Measurements from ENCODE around the gene FAM210B.
A peak's percentile ranks its signal among the peaks of the same experiment; 100 is the strongest.
"Not testable (repeated sequence)": the region's sequence is repeated elsewhere in the genome, so short reads cannot be mapped to it uniquely, and the experiment has no call there.

Gene FAM210B

DNA sequence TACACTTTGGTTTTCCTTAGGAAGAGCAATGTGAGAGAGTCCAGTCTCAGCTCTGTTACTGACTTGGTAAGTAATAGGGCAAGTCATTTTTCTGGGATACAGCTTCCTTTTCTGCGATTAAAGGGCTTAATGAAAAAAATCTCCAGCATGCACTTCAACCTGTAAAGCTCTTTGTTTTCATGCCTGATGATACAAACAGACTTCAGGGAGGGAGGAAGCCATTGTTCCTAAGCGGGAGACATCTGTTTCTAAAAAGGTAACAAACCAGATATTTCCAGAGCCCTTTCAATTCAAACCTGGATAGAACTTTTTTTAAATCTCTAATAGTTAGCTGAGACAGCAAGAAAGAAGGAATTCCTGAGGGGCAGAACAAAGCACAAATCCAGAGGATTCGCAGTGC lies 48.1 kb downstream of the FAM210B start:
- H3K27ac ChIP-seq = no peak overlapping the region
- H3K27me3 ChIP-seq = no peaks in the 10 kb centered on the region
- H4K20me1 ChIP-seq = peaks cover 62% of the 10 kb centered on the region
- peaks cover 16% of the 10 kb centered on the region for H3K4me1 ChIP-seq
- H3K9me3 ChIP-seq = no peaks in the 10 kb centered on the region
- H3K9ac ChIP-seq = no peak overlapping the region
- H3K36me3 ChIP-seq = peaks cover 74% of the 10 kb centered on the region
- H3K4me2 ChIP-seq = no peak overlapping the region
- TF ChIP-seq Cebpa-rat (IDR thresholded peaks at IDR 0.05) = no peak
- no peak overlapping the region for H3K4me3 ChIP-seq

- no peak overlapping the region for H3K4me3 ChIP-seq
- H3K4me2 ChIP-seq = no peak overlapping the region
- H3K4me1 ChIP-seq = peaks cover 25% of the 10 kb centered on the region
- H3K9me3 ChIP-seq = no peaks in the 10 kb centered on the region
- H3K36me3 ChIP-seq = peaks cover 58% of the 10 kb centered on the region
- H3K9ac ChIP-seq = no peak overlapping the region
- H4K20me1 ChIP-seq = peaks cover 38% of the 10 kb centered on the region
- H3K27me3 ChIP-seq = no peaks in the 10 kb centered on the region
- H3K27ac ChIP-seq = no peak overlapping the region
- no peak for TF ChIP-seq Cebpa-rat (IDR thresholded peaks at IDR 0.05)
Observed at GRCh38 chr20:56409521-56409920, 50.7 kb downstream of the FAM210B start.

- H3K9ac ChIP-seq = no peak overlapping the region
- H3K27ac ChIP-seq = no peak overlapping the region
- no peaks in the 10 kb centered on the region for H3K27me3 ChIP-seq
- no peaks in the 10 kb centered on the region for H3K9me3 ChIP-seq
- TF ChIP-seq Cebpa-rat (IDR thresholded peaks at IDR 0.05) = no peak
- peaks cover 36% of the 10 kb centered on the region; the same call in 1 of the 2 replicates for H4K20me1 ChIP-seq
- no peak overlapping the region for H3K4me2 ChIP-seq
- H3K4me1 ChIP-seq = peaks cover 25% of the 10 kb centered on the region
- no peak overlapping the region for H3K4me3 ChIP-seq
- H3K36me3 ChIP-seq = peaks cover 54% of the 10 kb centered on the region
Observed at GRCh38 chr20:56409956-56410355, 51.2 kb downstream of the FAM210B start.

DNA sequence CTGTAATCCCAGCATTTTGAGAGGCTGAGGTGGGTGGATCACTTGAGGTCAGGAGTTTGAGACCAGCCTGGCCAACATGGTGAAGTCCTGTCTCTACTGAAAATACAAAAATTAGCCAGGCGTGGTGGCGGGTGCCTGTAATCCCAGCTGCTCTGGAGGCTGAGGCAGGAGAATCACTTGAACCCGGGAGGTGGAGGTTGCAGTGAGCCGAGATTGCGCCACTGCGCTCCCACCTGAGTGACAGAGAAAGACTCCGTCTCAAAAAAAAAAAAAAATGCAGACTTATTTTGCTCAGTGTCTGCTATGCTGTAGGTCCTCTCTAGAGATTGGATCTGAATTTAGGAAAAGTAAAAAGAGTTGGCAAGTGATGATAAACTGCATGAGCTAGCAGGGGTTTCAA lies 52.5 kb downstream of the FAM210B start:
- not testable (repeated sequence) for H3K9ac ChIP-seq, H3K27ac ChIP-seq, H3K27me3 ChIP-seq, H3K4me3 ChIP-seq, H3K9me3 ChIP-seq
- Histone ChIP-seq H4K20me1 (peaks cover 28% of the 10 kb centered on the region; the same call in 1 of the 2 replicates), H3K4me1 (peaks cover 25% of the 10 kb centered on the region), H3K36me3 (peaks cover 42% of the 10 kb centered on the region), H3K4me2 (peak overlapping the region; percentile 55)

DNA sequence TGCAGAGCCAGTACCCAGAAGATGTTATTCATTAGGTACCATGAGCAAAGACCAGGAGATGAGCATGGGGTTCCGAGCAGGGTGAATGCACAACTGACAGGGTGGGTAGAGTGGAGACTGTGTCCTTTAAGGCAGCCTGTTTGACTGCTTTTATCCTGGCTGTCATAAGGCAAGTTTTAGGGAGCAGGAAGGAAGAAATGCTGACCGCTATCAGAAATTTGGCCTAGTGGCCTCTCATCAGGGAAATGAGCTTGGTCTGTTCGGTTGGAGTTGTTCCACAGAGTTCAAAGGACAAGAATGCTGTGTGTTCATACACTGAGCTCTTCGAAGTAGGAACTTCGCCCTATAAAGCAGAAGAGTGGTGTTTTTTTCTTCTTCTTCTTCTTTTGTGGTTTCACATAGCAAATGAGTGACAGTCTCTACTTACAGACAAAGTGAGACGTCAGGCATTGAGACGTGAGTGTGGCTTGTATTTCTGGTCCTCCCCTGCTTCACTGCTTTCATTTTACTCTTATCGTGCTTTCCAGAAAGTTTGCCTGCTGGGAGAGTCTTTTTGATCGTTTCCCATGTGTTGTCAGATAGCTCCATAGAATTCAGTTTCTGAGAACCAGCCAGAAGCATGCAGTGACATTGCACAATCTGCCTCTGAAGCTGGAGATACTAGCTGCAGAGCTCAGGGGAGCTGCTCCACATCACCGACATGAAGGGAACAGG lies 53.1 kb downstream of the FAM210B start, which contains the start of gene CASS4:
Gene CASS4 (plus strand): TSS at position 502 of the 714 bp plus-strand sequence. CDS start 199 bp downstream, at position 701.
- H3K9me3 ChIP-seq = no peaks in the 10 kb centered on the region
- H3K4me1 ChIP-seq = peaks cover 25% of the 10 kb centered on the region
- peaks cover 22% of the 10 kb centered on the region; the same call in 1 of the 2 replicates for H4K20me1 ChIP-seq
- H3K4me3 ChIP-seq = no peak within 1 kb of the TSS
- no peaks in the 10 kb centered on the region for H3K27me3 ChIP-seq
- peaks cover 35% of the 10 kb centered on the region for H3K36me3 ChIP-seq
- H3K27ac ChIP-seq = no peak within 1 kb of the TSS
- peak; percentile 86 for TF ChIP-seq Cebpa-rat (IDR thresholded peaks at IDR 0.05)
- peak within 1 kb of the TSS; percentile 55 for H3K4me2 ChIP-seq
- H3K9ac ChIP-seq = no peak within 1 kb of the TSS; the same call in 1 of the 2 replicates

DNA sequence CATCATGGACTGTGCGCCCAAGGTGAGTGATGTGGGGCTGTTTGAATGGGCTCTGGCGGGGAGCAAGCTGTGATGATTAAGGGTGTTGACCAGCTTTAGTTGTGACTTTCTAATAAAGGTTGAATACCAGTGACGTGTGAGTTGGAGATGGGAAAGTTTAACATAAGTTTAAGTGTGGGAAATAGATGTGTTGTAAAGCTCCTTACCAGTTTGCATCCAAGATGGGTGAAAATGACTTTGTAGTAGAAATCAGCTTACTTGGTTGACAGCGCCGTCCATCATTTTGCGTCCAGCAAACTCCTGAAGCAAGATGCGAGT lies 53.7 kb downstream of the FAM210B start:
- Histone ChIP-seq H3K4me3 (no peak overlapping the region), H3K27ac (no peak overlapping the region), H3K27me3 (no peaks in the 10 kb centered on the region), H3K4me1 (peaks cover 25% of the 10 kb centered on the region), H4K20me1 (peaks cover 17% of the 10 kb centered on the region; the same call in 1 of the 2 replicates), H3K4me2 (peak overlapping the region; percentile 55), H3K36me3 (peaks cover 31% of the 10 kb centered on the region), H3K9ac (no peak overlapping the region), H3K9me3 (no peaks in the 10 kb centered on the region)
- no peak for TF ChIP-seq Cebpa-rat (IDR thresholded peaks at IDR 0.05)

- Histone ChIP-seq H3K27me3 (no peaks in the 10 kb centered on the region), H3K36me3 (peaks cover 28% of the 10 kb centered on the region), H4K20me1 (peaks cover 12% of the 10 kb centered on the region; the same call in 1 of the 2 replicates), H3K4me2 (no peak overlapping the region), H3K9me3 (no peaks in the 10 kb centered on the region), H3K4me3 (no peak overlapping the region), H3K9ac (no peak overlapping the region), H3K27ac (no peak overlapping the region), H3K4me1 (peaks cover 25% of the 10 kb centered on the region)
- no peak for TF ChIP-seq Cebpa-rat (IDR thresholded peaks at IDR 0.05)
Observed at GRCh38 chr20:56412949-56413348, 54.2 kb downstream of the FAM210B start.

DNA sequence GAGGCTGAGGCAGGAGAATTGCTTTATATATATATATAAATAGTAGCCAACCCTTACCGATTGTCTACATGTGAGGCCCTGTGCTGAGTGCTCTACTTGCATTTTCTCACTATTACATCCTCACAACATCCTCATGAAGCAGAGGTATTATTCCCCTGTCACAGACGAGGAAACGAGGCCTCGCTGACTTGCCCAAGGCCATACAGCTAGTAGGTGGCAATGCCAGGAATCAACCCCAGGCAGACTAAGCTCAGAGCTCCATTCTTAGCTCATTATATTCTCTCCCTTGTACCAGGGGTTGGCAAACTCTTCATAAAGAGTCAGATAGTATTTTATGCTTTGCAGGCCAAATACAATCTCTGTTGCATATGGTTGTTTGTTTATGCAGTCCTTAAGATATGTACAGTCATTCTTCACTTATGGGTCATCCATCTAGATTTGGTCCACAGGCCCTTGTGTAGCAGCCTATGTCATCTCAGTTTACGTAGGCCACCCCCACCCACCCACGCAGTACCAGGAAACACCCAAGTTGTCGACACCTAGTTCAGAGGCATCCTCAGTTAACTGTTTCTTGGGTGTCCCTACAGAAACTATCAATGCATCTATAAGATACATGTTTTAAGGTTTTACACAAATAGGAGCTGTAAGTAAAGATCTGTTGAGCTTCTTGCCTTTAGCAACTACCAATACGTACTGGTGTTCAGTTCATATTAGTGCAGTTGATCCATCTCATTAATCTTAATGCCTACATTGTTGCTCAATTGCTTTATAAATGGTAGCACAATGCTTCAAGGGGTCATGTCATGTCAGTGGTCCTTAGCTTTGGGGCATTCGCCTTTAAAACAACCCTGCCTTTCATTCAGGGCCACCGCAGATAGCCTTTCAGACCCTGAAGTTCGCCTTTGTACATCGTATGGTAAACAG lies 56.3 kb downstream of the FAM210B start:
- Histone ChIP-seq H3K4me1 (peaks cover 30% of the 10 kb centered on the region), H3K4me3 (no peak overlapping the region), H3K9ac (no peak overlapping the region), H3K4me2 (no peak overlapping the region), H3K36me3 (0 out of 2 replicates have a peak, but pooled peaks cover 11% of the 10 kb centered on the region), H3K27ac (no peak overlapping the region), H3K27me3 (no peaks in the 10 kb centered on the region), H4K20me1 (no peaks in the 10 kb centered on the region), H3K9me3 (no peaks in the 10 kb centered on the region)
- no peak for TF ChIP-seq Cebpa-rat (IDR thresholded peaks at IDR 0.05)

GRCh38 chr20:56417402-56417801 lies 58.6 kb downstream of the FAM210B start:
- H3K27ac ChIP-seq = no peak overlapping the region

GRCh38 chr20:56417911-56418310 lies 59.1 kb downstream of the FAM210B start:
- no peaks in the 10 kb centered on the region for H3K9me3 ChIP-seq
- no peak overlapping the region for H3K27ac ChIP-seq
- no peak overlapping the region for H3K4me3 ChIP-seq
- no peak overlapping the region for H3K4me2 ChIP-seq
- no peak overlapping the region for H3K9ac ChIP-seq
- H3K36me3 ChIP-seq = 0 out of 2 replicates have a peak, but pooled peaks cover 4% of the 10 kb centered on the region
- no peaks in the 10 kb centered on the region for H4K20me1 ChIP-seq
- no peak for TF ChIP-seq Cebpa-rat (IDR thresholded peaks at IDR 0.05)
- H3K27me3 ChIP-seq = no peaks in the 10 kb centered on the region
- H3K4me1 ChIP-seq = peaks cover 5% of the 10 kb centered on the region; the same call in 1 of the 2 replicates

More at GRCh38 chr20:56417402-56417801, 58.6 kb downstream of the FAM210B start:
- no peaks in the 10 kb centered on the region for H3K9me3 ChIP-seq
- H3K4me2 ChIP-seq = no peak overlapping the region
- H3K36me3 ChIP-seq = 0 out of 2 replicates have a peak, but pooled peaks cover 9% of the 10 kb centered on the region
- TF ChIP-seq Cebpa-rat (IDR thresholded peaks at IDR 0.05) = no peak
- H3K27me3 ChIP-seq = no peaks in the 10 kb centered on the region
- H3K4me1 ChIP-seq = peaks cover 8% of the 10 kb centered on the region
- H3K4me3 ChIP-seq = no peak overlapping the region
- H4K20me1 ChIP-seq = no peaks in the 10 kb centered on the region
- no peak overlapping the region for H3K9ac ChIP-seq

All from BLaER1 (cell line).